ENCODE results near the gene FAM229A. TPM values are rescaled to one million over a fixed set of nuclear protein-coding genes. Genes with fewer than 3 reads are reported as not detected.

FAM229A gene
- total and polyA plus RNA-seq, 9 of the 15 experiments (the other 6 are each of a cell fraction or from before 2014, with no cell fraction given): 0.04 to 21.6 (median 7.4) TPM

GRCh38 chr1:32351399-32352238 lies 10.7 kb downstream of the FAM229A start (continued):
- TF ChIP-seq CHD7 (IDR thresholded peaks at IDR 0.05; ENCODE audit: low read depth, low read length) (no peak), ZNF76 (CRISPR knock-in tag; IDR thresholded peaks at IDR 0.05; ENCODE audit: borderline replicate concordance) (no peak), CBX2 (IDR thresholded peaks at IDR 0.05; ENCODE audit: insufficient read depth, low read length, poor library complexity, severe bottlenecking) (no peak), TAF1 (IDR thresholded peaks at IDR 0.05; ENCODE audit: control insufficient read depth, extremely low read depth, insufficient read depth, low read length, severe bottlenecking) (peak; percentile 75), SP2 (IDR thresholded peaks at IDR 0.05; ENCODE audit: extremely low read depth, low read depth, low read length, poor library complexity, severe bottlenecking) (no peak), RBM22 (IDR thresholded peaks at IDR 0.05; ENCODE audit: low read depth, low read length, poor library complexity, severe bottlenecking) (no peak), SMAD3 (CRISPR knock-in tag; conservative IDR thresholded peaks at IDR 0.05) (no peak), ZNF184 (CRISPR knock-in tag; IDR thresholded peaks at IDR 0.05) (no peak), TAF9B (IDR thresholded peaks at IDR 0.05; ENCODE audit: partially characterized antibody) (no peak), MAFK (IDR thresholded peaks at IDR 0.05; ENCODE audit: low read length) (no peak), ZKSCAN3 (CRISPR knock-in tag; IDR thresholded peaks at IDR 0.05) (no peak), TRIM25 (IDR thresholded peaks at IDR 0.05; ENCODE audit: borderline replicate concordance) (no peak), TCF7L2 (IDR thresholded peaks at IDR 0.05; ENCODE audit: low read depth, low read length) (no peak), ZNF175 (CRISPR knock-in tag; IDR thresholded peaks at IDR 0.05; ENCODE audit: low read depth) (no peak; the same call in 1 of the 2 replicates)

All from K562 (cell line).